Endothelial cell of umbilical vein (primary cell): ENCODE data around the gene GRM7. TPM values are rescaled to one million over a fixed set of nuclear protein-coding genes. Genes with fewer than 3 reads are reported as not detected.

Experiments
- BruUV-seq: library from RNA; stranded (reverse); fragments of 400-500 nt; replicated peaks from 2 replicates; lab custom pipeline; 2021; lab: Mats Ljungman, UMichigan
- CTCF ChIA-PET: fragments of 300-600, 350-600 bp; sonication (Branson Sonifier 250); formaldehyde crosslinking; loops from one replicate; lab custom pipeline; 2021; ENCODE audit warnings: antibody characterized with exemption, inconsistent platforms; lab: Charles Lee
- POLR2A ChIA-PET: fragments of 300-600, 350-600 bp; sonication (Branson Sonifier 250); formaldehyde crosslinking; loops from one replicate; lab custom pipeline; 2021; ENCODE audit warnings: antibody characterized with exemption, inconsistent platforms; lab: Charles Lee
- DNase-seq: peaks from one replicate; pipeline ENCODE4 v3.0.0-alpha.2; 2011; ENCODE audit warnings: low read depth, low spot score
- FAIRE-seq: peaks from 2 replicates; lab custom pipeline; 2011; peaks lifted over from hg19 to GRCh38; lab: Jason Lieb, UNC
- H2AFZ ChIP-seq: 2 replicates; pipeline ENCODE4 v1.6.0; 2012; ENCODE audit warnings: low read depth, low read length, control low read depth, inconsistent platforms
- H3K27ac ChIP-seq: 2 replicates; pipeline ENCODE4 v1.5.1; 2011; ENCODE audit warnings: low read depth, mild to moderate bottlenecking, control low read depth, low read length, moderate library complexity; ENCODE audit not compliant: insufficient read depth
- H3K27me3 ChIP-seq, 2 experiments: 2 replicates each; pipeline versions ENCODE4 v1.6.0 to v1.6.1; 2011; ENCODE audit warnings: low read length in 2 of 2, mixed read lengths in 1 of 2; ENCODE audit not compliant: control insufficient read depth in 2 of 2, insufficient read depth in 2 of 2
- H3K36me3 ChIP-seq, 2 experiments: 2 replicates in 1 of 2; 3 replicates in 1 of 2; pipeline ENCODE4 v1.5.1; 2011; ENCODE audit warnings: low read length in 2 of 2, mild to moderate bottlenecking in 1 of 2, moderate library complexity in 1 of 2; ENCODE audit not compliant: control insufficient read depth in 2 of 2, insufficient read depth in 2 of 2; ENCODE audit errors: extremely low read depth in 1 of 2
- H3K4me1 ChIP-seq: 3 replicates; pipeline ENCODE4 v1.5.1; 2011; ENCODE audit warnings: mild to moderate bottlenecking, low read length; ENCODE audit not compliant: control insufficient read depth, insufficient read depth; ENCODE audit errors: extremely low read depth
- H3K4me2 ChIP-seq: 2 replicates; pipeline ENCODE4 v1.6.1; 2011; ENCODE audit warnings: low read length, control low read depth, mixed read lengths; ENCODE audit not compliant: insufficient read depth
- H3K4me3 ChIP-seq, 3 experiments: fragments of 200-600 bp in 1 of 3; sonication (generic), shearing (Covaris generic) in 1 of 3; replicated peaks in 1 of 3; 2 replicates each; pipeline ENCODE4 v1.5.1; 2011 to 2016; ENCODE audit warnings: control low read depth in 3 of 3, low read length in 3 of 3, mild to moderate bottlenecking in 2 of 3, inconsistent platforms in 1 of 3, low read depth in 1 of 3, moderate library complexity in 1 of 3; ENCODE audit not compliant: insufficient read depth in 1 of 3
- H3K79me2 ChIP-seq: 2 replicates; pipeline ENCODE4 v1.6.0; 2012; ENCODE audit warnings: low read length, inconsistent platforms; ENCODE audit not compliant: control insufficient read depth, insufficient read depth
- H3K9ac ChIP-seq: replicated peaks from 2 replicates; pipeline ENCODE3; 2011; ENCODE audit warnings: low read length, control low read depth; ENCODE audit not compliant: insufficient read depth; ENCODE audit errors: extremely low read depth
- H3K9me1 ChIP-seq: replicated peaks from 3 replicates; pipeline ENCODE4 v1.6.0; 2011; ENCODE audit warnings: mild to moderate bottlenecking, low read length; ENCODE audit not compliant: control insufficient read depth, insufficient read depth; ENCODE audit errors: extremely low read depth
- H3K9me3 ChIP-seq: replicated peaks from 2 replicates; pipeline ENCODE4 v1.5.1; 2012; ENCODE audit warnings: low read length, inconsistent platforms; ENCODE audit not compliant: control insufficient read depth, insufficient read depth
- H4K20me1 ChIP-seq: replicated peaks from 2 replicates; pipeline ENCODE3; 2011; ENCODE audit warnings: mild to moderate bottlenecking, low read length; ENCODE audit not compliant: control insufficient read depth, insufficient read depth; ENCODE audit errors: extremely low read depth
- CTCF ChIP-seq, 2 donors: IDR thresholded peaks; 1 replicate in 1 of 2; 2 replicates in 1 of 2; pipeline ENCODE4 v1.5.1; 2011; ENCODE audit warnings: low read length in 2 of 2, mild to moderate bottlenecking in 2 of 2, moderate library complexity in 2 of 2, control low read depth in 1 of 2, inconsistent platforms in 1 of 2, low read depth in 1 of 2; ENCODE audit not compliant: insufficient read depth in 1 of 2; ENCODE audit errors: extremely low read depth in 1 of 2
- EZH2 ChIP-seq: IDR thresholded peaks from 2 replicates; pipeline ENCODE4 v1.6.1; 2012; ENCODE audit warnings: borderline replicate concordance, low read depth, mild to moderate bottlenecking, moderate library complexity, low read length, inconsistent platforms; ENCODE audit not compliant: severe bottlenecking
- FOS ChIP-seq: IDR thresholded peaks from 2 replicates; pipeline ENCODE4 v1.6.1; 2011; ENCODE audit warnings: mild to moderate bottlenecking, low read length, moderate library complexity, borderline replicate concordance; ENCODE audit not compliant: insufficient read depth
- GATA2 ChIP-seq: IDR thresholded peaks from 2 replicates; pipeline ENCODE4 v1.7.0; 2011; ENCODE audit warnings: low read depth, mild to moderate bottlenecking, moderate library complexity, mixed read lengths, low read length; ENCODE audit not compliant: insufficient read length, insufficient read depth
- JUN ChIP-seq: IDR thresholded peaks from 2 replicates; pipeline ENCODE4 v1.6.1; 2011; ENCODE audit warnings: borderline replicate concordance, low read depth; ENCODE audit not compliant: insufficient read length, insufficient read depth
- MAX ChIP-seq: IDR thresholded peaks from 2 replicates; pipeline ENCODE4 v1.6.1; 2011; ENCODE audit not compliant: insufficient read depth, insufficient read length
- MYC ChIP-seq: IDR thresholded peaks from one replicate; pipeline ENCODE4 v1.6.1; 2011; ENCODE audit warnings: mild to moderate bottlenecking, low read depth, low read length
- POLR2A ChIP-seq: IDR thresholded peaks from 2 replicates; pipeline ENCODE4 v1.6.1; 2012; ENCODE audit warnings: low read depth, mild to moderate bottlenecking, control low read depth, low read length
- POLR2AphosphoS5 ChIP-seq: IDR thresholded peaks from 2 replicates; pipeline ENCODE4 v1.6.1; 2012; ENCODE audit warnings: low read depth, mild to moderate bottlenecking, control low read depth, low read length, moderate library complexity; ENCODE audit not compliant: insufficient read depth
- dilution Hi-C: fragments of 300-500 bp; cut with MboI; formaldehyde crosslinking; loops from one replicate; pipeline ENCODE4 v1.15.0; 2019; ENCODE audit warnings: low sequenced_read_pairs; ENCODE audit not compliant: extremely low pct_ligation_motif_present
- intact Hi-C: fragments of 100-400 bp; cut with micrococcal nuclease; formaldehyde crosslinking; loops from one replicate; pipeline ENCODE4 v1.10.0; 2022
- polyA plus RNA-seq, 4 experiments: library from polyadenylated mRNA; depleted of rRNA in 3 of 4; stranded (reverse) in 3 of 4; unstranded in 1 of 4; fragments of >200 nt; gene quantifications; 2 replicates each; pipeline versions ENCODE4 v1.2.1 to v1.2.3, GENCODE V29; 2011 to 2012; ENCODE audit warnings: missing spikeins in 1 of 4
- total RNA-seq: library from RNA; stranded (reverse); gene quantifications from 2 replicates; pipeline ENCODE4 v1.2.3, GENCODE V29; 2021

The GRM7 gene
- total and polyA plus RNA-seq, 2 donors (not counting 3 experiments of a cell fraction or from before 2014, with no cell fraction given) = 0.12 TPM; not detected in 1

- ChIA-PET POLR2A (no interaction called here), CTCF (no interaction called here)
- dilution Hi-C loops (no loop called here), intact Hi-C loops (no loop called here)
- TF ChIP-seq CTCF (IDR thresholded peaks at IDR 0.05; ENCODE audit: extremely low read depth in 1 of 2, insufficient read depth in 1 of 2, low read depth in 1 of 2, low read length in 2 of 2) (no peak), EZH2 (no peak), POLR2A (no peak), FOS (no peak), MYC (no peak), MAX (no peak), GATA2 (no peak), JUN (no peak), POLR2AphosphoS5 (no peak)
- Histone ChIP-seq H3K4me2 (no peak overlapping the region), H3K79me2 (no peaks in the 10 kb centered on the region), H3K27ac (no peak overlapping the region), H2AFZ (no peak overlapping the region), H3K4me3 (no peak overlapping the region), H3K9me3 (no peaks in the 10 kb centered on the region), H3K4me1 (no peaks in the 10 kb centered on the region), H3K27me3 (no peaks in the 10 kb centered on the region), H3K9ac (no peak overlapping the region), H3K9me1 (no peaks in the 10 kb centered on the region), H4K20me1 (no peaks in the 10 kb centered on the region), H3K36me3 (no peaks in the 10 kb centered on the region)
- no peak for DNase-seq
- FAIRE-seq = no peak
- no TSS peak for BruUV-seq
Measured at GRCh38 chr3:7567160-7567559, 706.2 kb downstream of the GRM7 start.
